ENCODE data around the gene PDE1C. TPM values are rescaled to one million over a fixed set of nuclear protein-coding genes. Genes with fewer than 3 reads are reported as not detected.
"Not testable (repeated sequence)": the region's sequence is repeated elsewhere in the genome, so short reads cannot be mapped to it uniquely, and the experiment has no call there.

The PDE1C gene
- total RNA-seq, 1 donor from 2014 or later, result 0.03 TPM

DNA sequence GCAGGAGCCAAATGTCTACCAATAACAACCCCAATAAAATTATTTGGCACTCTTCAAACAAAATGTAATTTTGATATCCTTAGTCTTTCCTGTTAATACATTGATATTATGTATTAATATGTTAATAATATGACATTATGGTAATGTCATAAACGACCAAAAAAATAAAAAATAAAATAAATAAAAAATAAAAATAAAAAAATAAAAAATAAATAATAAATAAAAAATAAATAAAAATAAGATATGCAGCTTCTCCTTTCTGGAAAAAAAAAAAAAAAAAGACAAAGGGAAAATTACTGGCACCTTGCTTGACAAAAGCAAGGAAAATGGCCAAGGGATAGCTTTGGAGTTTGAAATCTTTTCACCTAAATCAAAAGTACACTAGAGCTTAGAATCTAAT lies 214.7 kb downstream of the PDE1C start:
- no peak for DNase-seq (ENCODE audit: low read depth)

DNA sequence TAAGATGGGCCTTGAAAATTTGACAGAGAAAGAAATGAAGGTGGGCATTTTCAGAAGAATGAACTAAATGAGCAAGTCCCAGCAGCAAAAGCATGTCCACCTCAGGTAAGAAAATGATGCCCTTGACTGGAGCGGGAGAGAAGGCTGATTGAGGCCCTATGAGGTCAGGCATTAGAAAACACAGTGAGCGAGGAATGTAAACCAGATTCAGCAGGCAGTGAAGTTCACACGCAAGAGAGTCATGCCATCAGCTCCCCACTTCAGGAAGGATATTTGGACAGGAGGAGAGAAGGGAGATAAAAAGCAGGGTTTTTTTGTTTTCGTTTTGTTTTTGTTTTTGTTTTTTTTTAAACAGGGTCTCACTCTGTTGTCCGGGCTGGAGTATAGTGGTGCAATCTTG lies 216.8 kb downstream of the PDE1C start:
- no peak for DNase-seq (ENCODE audit: low read depth)

DNA sequence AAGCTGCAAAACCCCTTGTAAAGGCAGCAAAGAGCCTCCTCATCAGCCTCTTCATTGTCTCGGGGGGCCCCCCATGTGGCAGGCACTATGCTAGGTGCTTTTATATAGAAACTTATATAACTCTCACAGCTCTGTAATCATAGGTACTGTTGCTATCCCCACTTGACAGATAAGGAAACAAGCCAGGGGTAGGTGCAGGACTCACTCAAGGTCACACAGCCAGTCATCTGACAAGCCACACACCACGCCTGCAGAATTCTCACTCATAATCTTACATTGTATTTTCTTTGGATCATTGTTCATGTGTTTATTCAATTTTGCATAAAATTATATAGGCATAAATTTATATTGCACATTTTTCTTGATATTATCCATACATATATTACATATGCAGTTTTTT lies 217.7 kb downstream of the PDE1C start:
- no peak for DNase-seq (ENCODE audit: low read depth)

DNA sequence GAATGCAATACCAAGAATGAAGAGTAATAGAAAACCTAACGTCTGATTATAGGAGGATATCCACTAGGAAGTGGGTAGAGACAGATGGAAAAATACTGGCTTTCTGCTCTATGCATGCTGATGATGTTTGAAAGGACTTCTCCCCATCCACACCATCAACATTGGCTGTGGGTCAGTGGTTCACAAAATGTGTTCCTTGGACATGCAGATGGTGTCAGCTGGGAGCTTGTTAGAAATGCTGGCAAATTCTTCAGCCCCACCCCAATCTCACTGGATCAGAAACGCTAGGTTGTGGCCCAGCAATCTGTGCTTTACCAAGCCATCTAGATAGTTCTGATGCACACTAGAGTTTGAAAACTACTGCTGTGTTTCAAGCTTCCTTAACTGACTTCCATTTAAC lies 219.1 kb downstream of the PDE1C start:
- no peak for DNase-seq (ENCODE audit: low read depth)

DNA sequence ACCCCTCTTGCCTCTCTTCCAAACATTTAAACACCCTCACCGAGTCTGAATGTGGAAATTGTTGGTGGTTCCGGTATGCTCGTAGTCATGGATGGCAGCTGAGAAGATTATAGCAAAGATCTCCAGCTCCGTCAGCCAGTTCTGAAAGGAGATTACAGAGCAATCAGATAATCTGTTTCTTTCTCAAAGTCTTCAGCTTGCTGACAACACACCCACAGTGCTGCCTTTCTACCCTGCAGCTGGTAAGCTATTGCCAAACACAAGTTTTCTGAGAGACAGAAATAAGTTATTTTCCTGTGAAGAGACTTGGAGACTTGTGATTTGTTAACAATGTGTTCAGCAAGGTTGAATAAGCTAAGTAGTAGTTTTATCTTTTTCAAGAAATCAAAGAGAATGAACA lies 219.6 kb downstream of the PDE1C start:
- no peak for DNase-seq (ENCODE audit: low read depth)

DNA sequence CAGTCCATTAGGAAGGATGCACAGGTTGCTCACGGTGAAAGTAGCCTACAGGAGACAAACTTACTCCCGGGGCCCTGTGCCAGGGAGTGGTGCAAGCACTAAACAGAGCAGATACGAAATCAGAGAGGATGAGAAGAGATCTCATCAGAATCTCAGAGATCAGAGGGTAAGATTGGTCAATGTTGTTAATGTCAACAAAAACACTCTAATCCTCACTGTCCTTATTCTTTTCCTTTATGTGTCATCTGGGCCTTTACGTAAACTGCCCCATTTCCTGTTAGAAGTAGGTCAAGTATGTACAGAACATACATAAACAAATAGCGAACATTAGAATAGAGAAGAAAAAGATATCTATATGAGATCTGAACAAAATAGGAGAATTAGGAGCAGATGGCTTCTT lies 220.1 kb downstream of the PDE1C start:
- no peak for DNase-seq (ENCODE audit: low read depth)

DNA sequence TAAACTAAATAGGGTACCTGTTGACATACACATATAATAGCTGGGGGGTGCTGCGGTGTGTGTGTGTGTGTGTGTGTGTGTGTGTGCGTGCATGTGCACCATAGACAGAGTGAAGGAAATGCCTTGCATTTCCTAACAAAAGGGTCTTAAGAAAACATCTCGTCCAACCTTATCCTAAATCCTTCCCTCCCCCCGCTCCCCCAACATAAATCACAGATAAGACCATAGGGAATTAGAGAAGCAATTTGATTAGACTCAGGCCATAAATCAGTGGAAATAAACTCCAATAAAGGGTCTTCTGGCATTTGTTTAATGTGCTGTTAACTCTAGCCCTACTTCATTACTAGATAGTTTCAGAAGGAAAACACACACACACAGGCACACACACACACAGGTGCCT lies 234.7 kb downstream of the PDE1C start:
- no peak for DNase-seq (ENCODE audit: low read depth)

DNA sequence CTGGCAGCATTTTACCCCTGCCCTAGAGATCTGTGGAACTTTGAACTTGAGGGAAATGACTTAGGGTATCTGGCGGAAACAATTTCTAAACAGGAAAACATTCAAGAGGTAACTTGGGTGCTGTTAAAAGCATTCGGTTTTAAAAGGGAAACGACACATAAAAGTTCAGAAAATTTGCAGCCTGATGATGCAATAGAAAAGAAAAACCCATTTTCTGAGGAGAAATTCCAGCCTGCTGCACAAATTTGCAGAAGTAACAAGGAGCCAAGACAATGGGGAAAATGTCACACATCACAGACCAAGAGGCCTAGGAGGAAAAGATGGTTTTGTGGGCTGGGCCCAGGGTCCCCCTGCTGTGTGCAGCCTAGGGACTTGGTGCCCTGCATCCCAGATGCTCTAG lies 236.6 kb downstream of the PDE1C start:
- DNase-seq (ENCODE audit: low read depth), result not testable (repeated sequence)

DNA sequence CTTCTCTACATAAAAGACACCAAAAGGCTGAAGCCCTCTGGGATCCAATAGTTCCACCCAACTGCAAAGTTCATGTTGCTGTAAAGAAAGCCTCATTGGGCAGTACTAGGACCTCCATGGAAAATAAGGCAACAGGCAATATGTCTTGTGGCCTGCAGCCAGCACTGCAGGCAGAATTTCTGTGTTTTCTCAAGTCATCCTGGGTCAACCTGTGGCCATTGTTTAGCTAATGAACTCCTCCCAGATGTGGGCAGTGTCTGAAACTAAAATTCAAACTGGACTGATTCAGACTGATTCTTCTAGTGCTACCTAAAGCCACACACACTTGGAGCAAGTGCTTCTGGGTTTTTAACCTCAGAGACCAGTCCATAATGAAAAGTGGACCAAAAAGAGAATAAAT lies 241.7 kb downstream of the PDE1C start:
- no peak for DNase-seq (ENCODE audit: low read depth)

DNA sequence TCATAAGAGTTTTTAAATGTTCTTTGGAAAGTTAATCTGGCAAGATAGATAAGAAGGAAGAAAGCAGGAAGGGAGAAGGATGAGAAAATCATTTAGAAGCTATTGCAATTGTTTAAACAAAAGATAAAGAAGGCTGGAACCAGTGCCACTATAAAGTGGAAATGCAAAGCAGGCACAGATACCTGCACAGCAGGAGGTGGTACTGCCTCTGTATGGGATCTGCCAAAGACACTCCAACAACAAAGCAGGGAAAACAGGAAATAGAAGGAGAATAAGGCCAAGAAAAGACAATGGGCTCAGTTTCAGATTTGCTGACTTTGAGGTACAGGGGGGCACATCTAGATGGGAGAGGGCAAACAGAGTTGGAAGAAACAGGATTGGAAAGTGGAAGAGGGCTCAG lies 244.6 kb downstream of the PDE1C start:
- no peak for DNase-seq (ENCODE audit: low read depth)

DNA sequence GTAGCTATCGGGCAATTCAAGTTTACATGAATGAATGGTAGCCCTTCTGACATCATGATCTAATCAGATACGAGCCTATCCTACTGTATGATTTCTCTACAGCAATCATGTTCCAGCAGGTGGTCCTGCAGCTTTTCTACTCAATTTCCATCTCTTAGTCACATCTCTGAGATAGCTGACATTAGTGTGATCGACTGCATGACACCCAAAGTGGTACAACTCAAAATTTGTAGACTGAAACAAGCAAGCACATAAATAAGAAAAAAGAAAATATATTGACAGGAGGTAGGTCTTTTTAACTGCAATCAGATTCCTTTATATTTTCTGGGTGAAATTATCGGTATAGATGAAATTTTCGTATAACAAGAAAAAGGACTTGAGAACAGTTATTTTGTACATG lies 251.2 kb downstream of the PDE1C start:
- no peak for DNase-seq (ENCODE audit: low read depth)

DNA sequence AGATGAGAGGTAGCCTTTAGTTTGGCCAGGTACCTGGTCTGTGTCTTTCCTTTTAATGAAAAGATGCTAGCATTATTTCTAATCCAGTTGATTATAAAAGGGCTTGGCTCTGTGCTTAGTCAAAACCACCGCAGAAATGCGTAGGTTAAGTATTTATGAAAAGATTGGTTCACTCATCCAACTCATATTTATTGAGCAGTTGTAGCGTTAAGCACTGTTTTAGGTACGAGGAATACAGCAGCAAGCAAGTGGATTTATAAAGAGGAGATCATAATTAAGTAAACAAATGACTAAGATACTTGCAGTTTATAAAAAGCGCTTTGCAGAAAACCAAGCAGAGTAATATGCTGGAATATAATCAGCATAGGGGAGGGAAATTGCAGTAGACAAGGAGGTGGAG lies 253.4 kb downstream of the PDE1C start:
- DNase-seq (ENCODE audit: low read depth), result no peak

DNA sequence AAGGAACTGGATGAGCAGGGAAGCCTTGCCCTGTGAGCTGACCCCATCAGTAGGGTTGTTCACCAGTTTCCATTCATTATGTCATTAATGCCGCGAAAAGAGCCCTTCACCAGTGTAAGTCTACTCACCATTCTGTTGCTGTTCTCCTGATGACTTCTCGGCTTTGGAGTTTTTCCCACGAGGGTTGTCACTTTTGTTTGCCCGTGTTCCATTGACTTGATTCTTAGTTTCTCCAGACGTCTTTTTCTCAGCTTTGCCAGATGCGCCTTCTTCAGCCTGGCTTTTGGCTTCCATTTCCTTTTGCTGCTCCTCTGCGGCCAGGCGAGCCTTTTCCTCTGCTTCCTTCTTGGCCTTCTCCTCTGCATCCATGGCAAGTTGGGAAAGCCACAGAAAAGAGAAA lies 254.4 kb downstream of the PDE1C start:
- no peak for DNase-seq (ENCODE audit: low read depth)

DNA sequence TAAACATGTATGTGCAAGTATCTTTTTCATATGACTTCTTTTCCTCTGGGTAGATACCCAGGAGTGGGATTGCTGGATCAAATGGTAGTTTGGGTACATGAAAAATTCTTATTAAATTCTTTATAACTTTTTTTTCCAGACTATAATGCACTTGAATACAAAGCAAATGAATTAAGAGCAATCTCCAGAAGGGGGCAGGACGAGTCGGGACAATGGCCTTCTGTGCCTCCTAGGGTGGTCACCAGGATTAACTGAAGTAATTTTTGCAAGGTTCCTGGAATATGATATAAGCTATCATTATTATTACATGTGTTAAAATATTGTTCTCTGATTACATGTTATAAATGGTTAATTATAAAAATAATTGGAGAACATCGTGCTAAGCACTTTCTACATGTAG lies 256.0 kb downstream of the PDE1C start:
- no peak for DNase-seq (ENCODE audit: low read depth)

DNA sequence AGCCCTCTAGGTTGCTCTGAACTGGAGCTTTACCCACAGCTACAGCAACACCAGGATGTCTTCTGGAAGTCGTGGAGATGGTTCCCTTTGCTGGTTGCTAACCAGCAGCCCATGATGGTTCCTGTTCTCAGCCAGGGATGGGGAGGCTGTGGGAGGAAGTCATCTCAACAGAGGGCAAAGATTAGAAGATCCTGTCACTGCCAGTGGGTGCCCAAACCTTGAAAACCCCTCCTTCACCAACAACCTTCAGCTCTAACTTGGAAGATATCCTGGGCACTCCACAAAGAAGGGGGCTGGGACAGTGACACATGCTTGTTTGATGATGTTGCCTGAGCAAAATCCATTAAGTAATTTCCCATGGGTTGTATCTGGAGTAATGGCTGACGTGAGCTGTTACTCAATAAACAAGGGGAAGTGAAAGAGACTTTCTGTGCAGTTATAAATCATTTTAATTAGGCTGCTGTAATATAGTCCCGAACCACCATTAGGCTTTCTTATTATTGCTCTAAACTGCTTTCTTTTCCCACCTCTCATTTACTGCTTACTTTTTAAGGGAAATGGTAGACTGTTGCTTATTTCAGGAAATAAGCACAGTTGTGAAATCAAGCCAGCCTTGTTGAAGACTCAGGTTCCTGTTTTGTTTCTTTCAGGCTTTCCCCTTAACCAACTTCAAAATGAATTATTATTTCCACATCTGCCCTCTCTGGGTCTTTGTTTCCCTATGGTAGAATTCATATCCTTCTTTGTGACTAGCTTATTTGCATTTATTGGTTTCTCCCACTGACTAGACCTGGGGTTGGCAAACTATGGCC lies 258.4 kb downstream of the PDE1C start:
- peak; percentile 2 for DNase-seq (ENCODE audit: low read depth)

DNA sequence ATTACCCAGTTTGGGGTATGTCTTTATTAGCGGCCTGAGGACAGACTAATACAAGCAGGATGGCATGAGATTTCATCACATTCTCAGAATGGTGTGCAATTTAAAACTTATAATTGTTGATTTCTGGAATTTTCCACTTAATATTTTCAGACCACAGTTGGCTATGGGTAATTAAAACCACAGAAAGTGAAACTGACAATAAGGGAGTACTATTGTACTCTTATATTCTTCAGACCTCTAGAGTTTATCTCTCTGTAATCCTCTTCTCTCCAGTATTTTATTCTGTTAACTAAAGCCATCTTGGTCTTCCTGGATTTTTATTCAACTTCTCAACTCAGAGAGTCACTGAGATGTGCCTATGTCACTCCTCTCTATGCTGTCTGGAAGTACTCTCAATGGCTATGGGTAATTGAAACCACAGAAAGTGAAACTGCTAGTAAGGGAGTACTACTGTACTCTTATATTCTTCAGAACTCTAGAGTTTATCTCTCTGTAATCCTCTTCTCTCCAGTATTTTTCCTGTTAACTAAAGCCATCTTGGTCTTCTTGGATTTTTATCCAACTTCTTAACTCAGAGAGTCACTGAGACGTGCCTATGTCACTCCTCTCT lies 264.9 kb downstream of the PDE1C start:
- DNase-seq (ENCODE audit: low read depth), result no peak

DNA sequence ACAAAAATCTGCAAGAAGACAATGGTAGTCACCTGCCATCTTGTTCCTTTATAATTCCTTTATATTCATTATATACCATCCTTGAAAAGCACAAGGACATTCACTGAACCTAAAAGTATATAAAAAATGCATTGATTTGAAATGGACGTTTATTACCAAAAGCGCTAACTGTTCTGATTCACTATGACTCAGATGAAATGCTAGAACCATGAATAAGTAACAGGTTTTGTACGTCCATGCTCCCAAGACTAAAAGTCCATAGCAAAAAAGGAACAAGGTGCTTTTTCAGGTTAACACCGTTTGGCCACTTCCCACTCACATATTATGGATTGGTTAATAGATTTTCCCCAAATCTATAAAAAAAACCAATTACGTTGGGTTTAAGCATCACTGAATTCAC lies 273.8 kb downstream of the PDE1C start:
- DNase-seq (ENCODE audit: low read depth), result no peak

DNA sequence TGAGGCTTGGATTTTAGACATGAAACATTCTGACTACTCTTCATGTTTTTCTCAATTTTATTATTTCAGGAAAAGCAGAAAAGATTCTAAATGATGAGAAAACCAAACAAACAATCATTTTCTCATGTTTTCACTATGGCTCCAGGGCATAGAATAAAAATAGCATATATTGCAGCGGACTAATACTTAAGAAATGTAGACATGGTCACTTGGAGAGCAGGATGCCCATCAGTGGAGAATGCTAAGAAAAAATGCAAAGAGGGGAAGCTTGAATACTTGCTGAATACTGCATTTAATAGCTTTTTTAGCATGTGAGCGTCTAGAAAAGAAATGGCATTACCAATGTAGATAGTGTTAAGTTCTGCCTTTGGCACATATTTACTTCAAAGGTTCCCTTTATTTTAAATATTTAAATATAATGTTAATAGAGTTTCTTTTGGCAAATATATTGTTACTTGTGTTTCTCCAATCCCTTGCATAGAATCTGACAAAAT lies 275.3 kb downstream of the PDE1C start:
- DNase-seq (ENCODE audit: low read depth), result no peak

DNA sequence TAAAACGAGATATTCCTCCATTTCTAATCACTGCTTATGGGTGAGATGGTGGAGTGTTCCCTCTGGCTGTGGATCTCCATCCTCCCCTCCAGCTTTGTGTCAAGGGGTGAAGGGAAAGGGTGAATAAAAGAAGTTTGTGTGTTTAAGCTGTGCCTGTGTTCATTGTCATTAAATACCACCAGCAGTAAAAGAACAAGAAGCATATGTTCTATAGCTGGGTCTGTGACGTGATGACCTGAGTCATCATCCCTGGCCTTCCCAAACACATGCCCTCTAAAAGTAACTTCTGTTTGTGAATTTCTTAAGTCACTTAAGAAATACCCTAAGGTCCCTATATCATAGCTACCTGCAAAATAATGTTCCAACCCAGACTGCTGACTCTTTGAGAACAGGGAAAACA lies 278.3 kb downstream of the PDE1C start:
- no peak for DNase-seq (ENCODE audit: low read depth)

DNA sequence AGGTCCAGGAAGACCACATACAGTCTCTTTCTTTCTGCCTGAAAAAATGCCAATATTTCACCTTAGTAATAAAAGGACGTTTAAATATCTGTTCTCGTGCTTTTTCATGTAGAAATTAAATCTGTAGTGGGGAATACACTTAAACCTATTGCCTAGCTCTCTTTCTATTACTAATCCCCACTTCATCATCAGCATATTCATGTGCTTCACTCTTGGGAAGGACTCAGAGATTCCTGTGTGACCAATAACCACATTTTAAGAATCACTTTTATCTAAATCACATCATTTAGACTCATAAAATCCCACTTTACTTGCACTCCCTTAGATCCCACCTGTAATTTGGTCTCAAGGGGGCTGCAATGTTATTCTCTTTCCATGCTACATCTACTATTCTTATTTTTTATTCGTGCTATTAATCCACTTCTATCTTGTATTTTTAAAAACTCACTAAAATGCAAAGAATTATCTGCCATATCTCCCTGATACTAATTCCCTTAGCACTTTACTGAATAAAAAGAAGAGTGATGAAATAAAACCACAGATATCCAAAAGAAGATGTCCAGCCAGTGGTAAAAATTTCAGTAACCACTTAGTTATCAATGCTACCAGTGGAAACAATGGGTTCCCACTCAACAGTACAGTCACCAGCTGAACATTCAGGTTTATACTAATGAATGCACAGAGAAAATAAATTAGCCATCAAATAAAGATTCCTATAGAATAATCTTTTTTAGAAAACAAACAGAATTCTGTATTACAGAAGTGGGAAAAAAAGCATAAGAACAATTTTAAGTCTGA lies 281.1 kb downstream of the PDE1C start:
- no peak for DNase-seq (ENCODE audit: low read depth)

DNA sequence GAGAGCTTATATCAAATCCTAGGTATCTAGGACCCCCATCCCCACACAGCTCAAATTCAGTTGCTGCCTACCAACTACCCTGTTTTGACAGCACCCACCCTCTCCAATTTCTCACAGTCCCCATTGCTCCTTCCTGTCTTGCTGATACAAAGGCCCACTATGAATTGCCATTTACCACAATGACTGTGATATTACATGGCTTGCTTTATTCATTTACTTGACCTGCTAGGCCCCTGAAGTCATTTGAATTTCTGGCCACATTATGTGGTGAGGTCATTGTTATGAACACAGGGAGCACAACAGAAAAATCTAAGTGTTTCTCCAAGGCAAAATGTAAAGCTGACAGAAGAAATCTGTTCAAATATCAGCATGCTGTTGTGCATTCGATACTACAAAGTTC lies 281.8 kb downstream of the PDE1C start:
- DNase-seq (ENCODE audit: low read depth), result no peak

DNA sequence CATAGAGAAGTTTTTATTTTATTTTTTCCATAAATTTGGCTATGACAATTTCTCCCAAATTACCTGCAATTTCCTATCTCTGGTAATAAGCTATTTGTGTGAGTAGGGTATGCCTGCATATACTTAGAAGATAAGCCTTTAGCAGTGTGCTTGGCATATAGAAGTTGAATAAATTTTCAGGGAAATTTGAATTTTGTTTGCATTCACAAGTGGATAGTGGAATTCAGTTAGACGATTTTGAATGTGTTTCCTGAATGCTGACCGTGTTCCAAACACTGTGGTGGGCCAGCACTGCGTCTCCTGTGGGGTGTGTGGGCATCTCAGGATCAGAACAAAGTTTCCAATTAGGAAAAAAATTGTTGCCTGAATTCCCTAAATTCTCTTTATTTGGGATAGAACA lies 283.9 kb downstream of the PDE1C start:
- DNase-seq (ENCODE audit: low read depth), result no peak
